HG02678 (cell line): Measurements from ENCODE around the gene ALPL.

Experiments used
- ATAC-seq: cut with Tn5 transposase; IDR thresholded peaks from one replicate; pipeline ENCODE4 v1.9.1; 2021; ENCODE audit warnings: mild to moderate bottlenecking, moderate library complexity; ENCODE audit not compliant: unreplicated experiment

The ALPL gene

GRCh38 chr1:21614419-21615115 lies 105.3 kb downstream of the ALPL start:
- no peak for ATAC-seq

GRCh38 chr1:21616372-21616771 lies 107.1 kb downstream of the ALPL start:
- ATAC-seq: no peak

GRCh38 chr1:21617126-21617738 lies 108.0 kb downstream of the ALPL start:
- no peak for ATAC-seq

GRCh38 chr1:21618059-21618458 lies 108.8 kb downstream of the ALPL start:
- ATAC-seq: no peak

GRCh38 chr1:21618561-21619374 lies 109.5 kb downstream of the ALPL start:
- no peak for ATAC-seq

GRCh38 chr1:21619375-21619947 lies 110.2 kb downstream of the ALPL start:
- no peak for ATAC-seq

GRCh38 chr1:21620011-21620410 lies 110.8 kb downstream of the ALPL start:
- no peak for ATAC-seq

- no peak for ATAC-seq
These were observed 111.3 kb downstream of the ALPL start for GRCh38 chr1:21620496-21620895.

- no peak for ATAC-seq
These were observed 111.8 kb downstream of the ALPL start for GRCh38 chr1:21621051-21621450.

- ATAC-seq: no peak
These were observed 112.7 kb downstream of the ALPL start for GRCh38 chr1:21621761-21622436.

- ATAC-seq: no peak
These were observed 113.5 kb downstream of the ALPL start for GRCh38 chr1:21622466-21623315.

- ATAC-seq: no peak
These were observed 114.3 kb downstream of the ALPL start for GRCh38 chr1:21623410-21623961.

GRCh38 chr1:21624571-21625389 lies 115.6 kb downstream of the ALPL start:
- ATAC-seq: no peak

- no peak for ATAC-seq
These were observed 116.4 kb downstream of the ALPL start for GRCh38 chr1:21625390-21626190.

GRCh38 chr1:21626921-21627339 lies 117.7 kb downstream of the ALPL start:
- no peak for ATAC-seq
